GM19239 (cell line): Measurements from ENCODE around the gene SPIRE2.
"Not testable (repeated sequence)": the region's sequence is repeated elsewhere in the genome, so short reads cannot be mapped to it uniquely, and the experiment has no call there.

Source experiments
- DNase-seq: peaks from one replicate; pipeline ENCODE4 v3.0.0; 2011; ENCODE audit warnings: low spot score; ENCODE audit not compliant: insufficient read length
- FAIRE-seq: peaks from 2 replicates; lab custom pipeline; 2011; peaks lifted over from hg19 to GRCh38; lab: Jason Lieb, UNC

SPIRE2 gene

DNA sequence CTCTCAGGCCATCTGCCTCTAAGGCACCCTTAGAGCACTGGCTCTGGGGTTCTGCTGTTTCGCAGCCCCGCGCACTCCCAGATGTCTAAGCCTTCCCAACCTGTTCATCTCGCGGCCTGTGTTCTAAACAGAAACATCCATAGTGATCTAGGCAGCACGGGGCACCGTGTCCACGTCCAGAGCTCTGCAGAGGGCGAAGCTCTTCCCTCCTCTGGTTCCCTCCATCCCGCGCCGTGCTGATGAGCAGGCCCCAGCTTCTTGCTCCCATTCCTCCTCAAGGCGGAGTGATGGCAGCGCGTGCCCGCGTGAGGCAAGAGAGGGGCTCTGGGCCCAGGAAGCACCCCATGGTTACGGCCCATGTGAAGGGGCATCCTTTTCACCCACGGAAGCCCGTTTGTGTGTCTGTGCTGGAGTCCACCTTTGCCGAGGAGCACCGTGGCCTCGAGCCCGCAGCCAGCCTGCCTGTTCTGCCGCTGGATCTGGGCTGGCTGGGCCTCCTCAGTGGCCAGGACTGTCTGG lies 3.6 kb downstream of the SPIRE2 start:
- FAIRE-seq (no peak), DNase-seq (no peak)

DNA sequence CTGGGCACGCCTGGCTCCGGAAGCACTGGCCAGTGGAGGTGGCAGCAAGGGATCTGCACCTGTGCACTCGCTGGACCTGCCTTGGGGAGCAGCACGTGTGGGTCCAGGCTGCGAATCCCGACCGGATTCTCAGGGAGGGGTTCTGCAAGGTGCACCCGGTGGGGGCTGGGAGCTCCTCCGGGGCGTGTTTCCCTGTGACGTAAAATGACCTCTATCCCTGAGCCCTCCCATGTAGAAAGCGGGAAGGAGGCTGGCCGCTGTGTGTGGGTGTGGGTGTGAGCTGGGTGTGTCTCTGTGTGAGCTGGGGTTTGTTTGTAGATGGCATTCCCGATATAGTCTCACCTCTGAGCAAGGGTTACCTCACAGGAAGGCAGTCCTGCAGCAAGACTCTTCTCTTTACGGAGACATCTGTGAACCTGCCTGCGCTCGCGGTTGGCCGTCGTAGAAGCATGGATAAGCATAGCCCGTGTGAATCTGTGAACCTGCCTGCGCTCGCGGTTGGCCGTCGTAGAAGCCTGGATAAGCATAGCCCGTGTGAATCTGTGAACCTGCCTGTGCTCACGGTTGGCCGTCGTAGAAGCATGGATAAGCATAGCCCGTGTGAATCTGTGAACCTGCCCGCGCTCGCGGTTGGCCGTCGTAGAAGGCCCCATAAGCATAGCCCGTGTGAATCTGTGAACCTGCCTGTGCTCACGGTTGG lies 5.5 kb downstream of the SPIRE2 start:
- DNase-seq, FAIRE-seq: not testable (repeated sequence)

DNA sequence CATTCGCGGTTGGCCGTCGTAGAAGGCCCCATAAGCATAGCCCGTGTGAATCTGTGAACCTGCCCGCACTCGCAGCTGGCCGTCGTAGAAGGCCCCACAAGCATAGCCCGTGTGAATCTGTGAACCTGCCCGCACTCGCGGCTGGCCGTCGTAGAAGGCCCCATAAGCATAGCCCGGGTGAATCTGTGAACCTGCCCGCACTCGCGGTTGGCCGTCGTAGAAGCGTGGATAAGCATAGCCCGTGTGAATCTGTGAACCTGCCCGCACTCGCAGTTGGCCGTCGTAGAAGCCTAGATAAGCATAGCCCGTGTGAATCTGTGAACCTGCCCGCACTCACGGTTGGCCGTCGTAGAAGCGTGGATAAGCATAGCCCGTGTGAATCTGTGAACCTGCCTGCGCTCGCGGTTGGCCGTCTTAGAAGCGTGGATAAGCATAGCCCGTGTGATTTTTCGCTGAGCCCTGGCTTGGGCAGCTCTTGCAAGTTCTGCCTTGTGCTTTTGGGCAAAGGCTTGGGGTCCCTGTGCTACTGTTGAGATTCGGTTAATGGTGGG lies 6.6 kb downstream of the SPIRE2 start:
- FAIRE-seq, DNase-seq: not testable (repeated sequence)

DNA sequence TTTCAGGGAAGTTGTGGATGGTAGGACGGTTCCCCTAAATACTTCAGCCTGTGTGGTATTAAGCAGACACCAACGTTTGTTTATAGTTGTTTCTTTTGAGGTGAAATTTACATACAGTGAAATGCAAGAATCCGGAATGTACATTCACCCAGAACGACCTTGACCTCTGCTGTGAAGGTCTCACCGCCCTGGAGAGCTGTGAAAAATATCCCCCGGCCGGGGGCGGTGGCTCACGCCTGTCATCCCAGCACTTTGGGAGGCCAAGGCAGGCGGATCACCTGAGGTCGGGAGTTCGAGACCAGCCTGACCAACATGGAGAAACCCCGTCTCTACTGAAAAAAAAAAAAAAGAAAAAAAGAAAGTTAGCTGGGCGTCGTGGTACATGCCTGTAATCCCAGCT lies 8.2 kb downstream of the SPIRE2 start:
- not testable (repeated sequence) for FAIRE-seq, DNase-seq

DNA sequence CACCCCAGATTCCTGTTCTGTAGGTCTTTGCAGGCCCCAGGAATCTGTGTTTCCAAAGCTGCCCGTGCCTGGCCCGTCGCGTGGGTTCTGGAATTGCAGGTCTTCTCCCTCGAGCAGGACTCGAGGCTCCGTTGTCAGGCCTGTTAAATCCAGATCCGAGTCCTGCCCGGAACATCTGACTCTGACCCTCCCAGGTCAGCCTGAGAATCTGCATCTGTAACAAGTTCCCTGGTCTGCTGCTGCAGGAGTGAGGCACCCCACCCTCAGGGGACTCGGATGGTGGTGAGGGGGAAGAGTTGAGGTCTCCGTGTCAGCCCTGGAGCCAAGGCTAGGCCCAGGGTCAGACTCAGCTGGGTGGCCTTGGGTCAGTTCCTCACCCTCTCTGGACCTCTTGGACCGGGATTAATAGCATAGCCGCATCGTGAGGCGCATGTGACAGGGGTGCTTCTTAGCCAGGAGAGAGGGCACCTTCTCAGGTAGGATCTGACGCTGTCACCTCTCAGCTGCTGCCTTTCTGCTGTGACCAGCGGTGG lies 8.8 kb downstream of the SPIRE2 start:
- no peak for FAIRE-seq
- DNase-seq: no peak

DNA sequence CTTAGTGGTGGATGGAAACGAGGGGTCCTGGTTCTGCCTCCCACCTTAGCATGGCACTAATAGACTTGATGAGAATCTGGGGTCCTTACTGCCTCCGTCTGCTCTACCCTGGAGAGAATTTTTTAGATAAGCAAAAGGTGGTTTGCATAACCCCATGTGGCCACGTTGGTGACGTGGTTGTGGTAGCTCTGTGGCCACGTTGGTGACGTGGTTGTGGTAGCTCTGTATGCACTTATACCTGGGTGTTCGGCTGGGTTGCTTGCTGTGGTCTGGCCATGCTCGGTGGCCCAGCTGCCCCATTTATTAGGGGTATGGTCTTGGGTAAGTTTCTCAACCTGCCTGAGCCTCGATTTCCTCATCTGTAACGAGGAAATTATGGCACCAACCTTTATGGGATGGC lies 13.0 kb downstream of the SPIRE2 start:
- DNase-seq (no peak), FAIRE-seq (no peak)

DNA sequence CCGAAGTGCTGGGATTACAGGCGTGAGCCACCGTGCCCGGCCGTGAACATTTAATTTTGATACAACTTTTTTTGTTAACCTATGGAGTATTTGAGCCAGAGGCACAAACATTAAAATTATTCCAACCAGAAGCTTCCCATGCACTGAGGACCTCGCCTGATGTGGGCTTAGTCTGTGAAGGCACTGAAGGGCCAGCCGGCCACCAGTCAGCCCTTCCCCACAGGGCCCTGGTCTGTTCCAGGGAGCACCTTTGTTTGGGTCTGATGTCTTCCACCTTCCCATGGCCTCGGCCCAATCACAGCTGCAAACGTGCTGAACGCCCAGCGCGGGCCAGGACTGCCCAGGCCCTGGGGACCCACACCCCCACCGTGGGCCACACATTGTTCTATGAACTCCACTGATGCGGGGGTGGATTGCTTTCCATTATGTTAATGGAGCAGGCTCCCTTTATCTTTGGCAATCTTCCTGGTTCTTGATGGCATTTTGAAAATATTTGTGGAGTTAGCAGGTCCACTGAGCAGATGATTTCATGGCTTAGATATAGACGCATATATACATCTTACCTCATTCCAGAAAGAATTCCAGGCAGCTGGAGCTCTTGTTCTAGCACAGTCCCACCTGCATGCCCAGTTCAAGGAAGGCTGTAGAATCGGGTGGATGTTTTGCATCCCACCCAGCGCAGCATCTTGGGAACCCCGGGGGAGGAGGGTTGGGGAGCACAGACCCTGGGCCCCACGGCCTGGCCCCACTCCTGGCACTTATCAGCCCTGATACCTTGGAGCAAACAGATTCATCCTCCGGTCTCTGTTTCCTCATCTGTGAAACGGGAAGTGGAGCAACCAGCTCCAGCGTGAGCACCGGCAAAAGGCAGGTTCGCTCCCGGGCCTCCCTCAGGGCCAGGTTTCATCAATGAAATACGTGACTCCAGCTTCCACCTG lies 14.5 kb downstream of the SPIRE2 start:
- DNase-seq (no peak), FAIRE-seq (no peak)

DNA sequence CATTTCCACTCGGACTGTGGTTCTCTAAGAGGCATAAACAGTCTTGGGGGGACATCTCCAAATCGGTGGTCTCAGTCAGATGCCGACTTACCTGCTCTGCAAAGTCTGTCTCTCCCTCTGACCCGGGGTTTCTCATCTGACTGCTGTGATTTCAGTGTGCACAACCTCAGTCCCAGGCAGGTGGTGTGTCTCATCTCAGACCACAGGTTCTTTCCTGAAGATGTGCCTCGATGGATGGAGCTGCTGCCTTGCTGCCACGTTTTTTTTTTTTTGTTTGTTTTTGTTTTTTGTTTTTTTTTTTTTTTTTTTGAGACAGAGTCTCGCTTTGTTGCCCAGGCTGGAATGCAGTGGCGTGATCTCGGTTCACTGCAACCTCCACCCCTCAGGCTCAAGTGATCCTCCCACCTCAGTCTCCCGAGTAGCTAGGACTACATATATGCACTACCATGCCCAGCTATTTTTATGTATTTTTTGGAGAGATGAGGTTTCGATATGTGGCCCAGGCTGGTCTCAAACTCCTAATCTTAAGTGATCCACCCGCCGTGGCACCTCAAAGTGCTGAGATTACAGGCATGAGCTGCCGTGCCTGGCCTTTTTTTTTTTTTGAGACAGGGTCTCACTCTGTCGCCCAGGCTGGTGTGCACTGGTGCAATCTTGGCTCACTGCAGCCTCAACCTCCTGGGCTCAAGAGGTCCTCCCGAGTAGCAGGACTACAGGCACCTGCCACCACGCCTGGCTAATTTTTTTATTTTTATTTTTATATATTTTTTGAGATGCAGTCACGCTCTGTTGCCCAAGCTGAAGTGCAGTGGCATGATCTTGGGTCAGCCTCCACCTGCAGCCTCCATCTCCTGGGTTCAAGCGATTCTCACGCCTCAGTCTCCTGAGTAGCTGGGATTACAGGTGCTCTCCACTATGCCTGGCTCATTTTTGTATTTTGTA lies 15.4 kb downstream of the SPIRE2 start:
- DNase-seq: no peak
- FAIRE-seq: no peak

DNA sequence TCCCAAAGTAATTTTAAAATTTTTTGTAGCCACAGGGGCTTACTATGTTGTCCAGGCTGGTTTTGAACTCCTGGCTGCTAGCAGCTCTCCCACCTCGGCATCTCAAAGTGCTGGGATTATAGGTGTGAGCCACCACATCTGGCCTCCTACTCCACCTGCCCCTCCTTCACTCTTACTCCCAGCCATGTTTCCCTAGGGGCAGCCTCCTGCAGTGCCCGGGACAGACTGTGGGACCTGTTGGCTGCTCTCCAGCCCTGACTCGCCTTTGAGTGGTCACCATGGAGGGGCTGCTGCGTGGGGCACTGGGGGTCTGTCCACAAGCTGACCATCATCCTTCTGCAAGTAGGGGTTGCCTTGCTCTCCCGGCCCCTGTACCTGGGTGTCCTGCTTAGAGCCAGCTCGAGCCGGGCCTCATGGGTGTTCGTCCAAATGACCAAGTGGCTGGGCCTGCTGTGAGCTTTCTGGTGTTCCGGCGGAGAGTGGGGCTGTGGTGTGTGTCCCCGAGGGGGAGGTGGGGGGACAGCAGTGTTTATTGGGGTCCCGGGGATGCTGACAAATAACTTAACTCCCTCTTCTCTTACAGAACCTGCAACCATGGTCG lies 16.6 kb downstream of the SPIRE2 start:
- DNase-seq: no peak
- FAIRE-seq: no peak

DNA sequence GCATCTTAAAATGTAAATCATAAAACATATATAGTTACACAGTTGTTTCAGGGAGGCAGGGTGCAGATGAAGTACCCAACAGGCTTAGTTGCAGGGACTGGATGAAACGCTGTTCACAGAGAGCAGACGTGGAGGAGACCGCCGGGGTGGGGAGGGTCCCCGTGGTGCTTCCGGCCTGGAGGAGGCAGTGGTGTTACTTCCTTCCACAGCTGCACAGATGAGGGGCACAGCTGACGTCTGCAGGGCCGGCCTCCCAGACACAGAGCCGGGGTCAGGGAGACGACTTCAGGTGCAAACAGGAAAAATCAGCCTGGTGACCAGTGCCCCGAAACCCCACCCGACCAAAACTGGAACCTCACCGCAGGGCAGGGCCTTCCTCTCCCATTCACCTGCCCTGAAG lies 17.1 kb downstream of the SPIRE2 start:
- DNase-seq (no peak), FAIRE-seq (no peak)

DNA sequence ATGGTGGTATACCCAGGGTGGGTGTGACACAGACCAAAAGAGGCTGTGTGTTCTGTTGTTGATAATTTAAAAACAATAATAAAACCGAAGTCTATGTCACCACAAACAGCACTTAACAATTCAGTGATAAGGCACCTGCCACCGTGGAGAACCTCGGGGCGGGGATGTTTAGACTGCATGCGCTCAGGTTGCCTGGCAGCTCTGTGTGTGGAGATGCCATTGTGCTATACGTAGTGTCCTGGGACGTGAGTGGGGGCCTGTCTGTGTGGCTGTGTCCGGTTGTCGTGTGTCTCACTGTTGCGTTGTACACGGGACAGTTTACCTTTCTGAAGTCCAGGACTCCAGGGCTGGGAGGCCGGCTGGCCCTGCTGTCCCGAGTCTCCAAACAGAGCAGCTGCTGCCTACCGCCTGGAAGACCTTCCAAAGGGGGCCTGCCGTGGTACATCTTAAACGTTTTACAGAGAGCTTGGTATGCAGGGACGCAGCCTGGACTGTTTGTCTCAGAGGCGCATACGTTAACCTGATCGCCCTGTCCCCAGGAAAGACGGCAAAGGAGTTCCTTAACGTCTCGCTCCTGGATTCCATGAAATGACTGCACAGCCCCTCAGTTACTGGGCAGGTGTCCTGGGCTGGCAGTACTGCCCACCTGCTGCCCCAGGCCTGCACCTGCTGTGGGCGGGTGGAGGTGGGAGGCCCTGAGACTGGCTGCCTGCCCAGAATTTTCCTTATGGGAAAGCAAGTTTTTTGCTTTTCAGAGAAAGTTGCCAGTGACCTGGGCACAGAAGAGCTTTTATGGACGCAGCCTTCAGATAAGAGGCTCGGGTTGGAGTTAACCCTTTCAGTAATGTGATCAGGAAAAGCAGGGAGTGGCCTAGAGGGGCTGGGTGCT lies 19.0 kb downstream of the SPIRE2 start:
- DNase-seq (no peak), FAIRE-seq (no peak)

DNA sequence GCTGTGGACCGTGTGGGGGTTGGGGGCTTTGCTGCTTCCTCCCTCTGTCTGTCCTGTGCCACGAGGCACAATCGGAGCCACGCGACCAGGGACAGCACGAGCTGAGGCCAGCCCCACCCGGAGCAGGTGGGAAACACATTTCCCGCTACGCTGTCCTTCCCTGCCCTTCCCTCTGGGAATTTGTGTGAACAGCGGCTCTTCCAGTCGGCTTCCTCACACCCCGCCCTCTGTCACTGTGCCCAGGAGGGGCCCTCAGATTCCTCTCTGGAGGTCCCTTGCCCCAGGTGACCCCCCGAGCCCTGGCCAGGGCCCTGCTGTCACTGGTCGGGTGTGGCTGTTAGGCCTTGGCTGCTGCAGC lies 19.6 kb downstream of the SPIRE2 start:
- FAIRE-seq (no peak), DNase-seq (no peak)

DNA sequence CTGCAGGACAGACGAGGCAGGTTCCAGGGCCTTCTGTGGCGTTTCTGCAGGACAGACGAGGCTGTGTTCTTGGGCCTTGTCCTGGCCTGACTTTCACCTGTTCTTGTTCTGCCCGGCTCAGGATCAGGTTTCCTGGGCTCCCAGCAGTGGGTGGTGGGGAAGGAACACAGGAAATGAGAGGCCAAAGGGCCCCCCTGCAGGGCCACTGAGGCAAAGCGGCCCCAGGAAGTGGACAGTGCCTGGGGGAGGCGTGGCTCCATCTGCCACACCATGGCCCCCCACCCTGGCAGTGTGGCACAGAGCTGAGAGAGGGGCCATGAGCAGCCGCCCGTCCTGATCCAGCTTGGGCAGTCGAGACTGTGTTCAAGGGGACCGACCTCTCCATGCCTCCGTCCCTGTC lies 20.7 kb downstream of the SPIRE2 start:
- DNase-seq (no peak), FAIRE-seq (no peak)

DNA sequence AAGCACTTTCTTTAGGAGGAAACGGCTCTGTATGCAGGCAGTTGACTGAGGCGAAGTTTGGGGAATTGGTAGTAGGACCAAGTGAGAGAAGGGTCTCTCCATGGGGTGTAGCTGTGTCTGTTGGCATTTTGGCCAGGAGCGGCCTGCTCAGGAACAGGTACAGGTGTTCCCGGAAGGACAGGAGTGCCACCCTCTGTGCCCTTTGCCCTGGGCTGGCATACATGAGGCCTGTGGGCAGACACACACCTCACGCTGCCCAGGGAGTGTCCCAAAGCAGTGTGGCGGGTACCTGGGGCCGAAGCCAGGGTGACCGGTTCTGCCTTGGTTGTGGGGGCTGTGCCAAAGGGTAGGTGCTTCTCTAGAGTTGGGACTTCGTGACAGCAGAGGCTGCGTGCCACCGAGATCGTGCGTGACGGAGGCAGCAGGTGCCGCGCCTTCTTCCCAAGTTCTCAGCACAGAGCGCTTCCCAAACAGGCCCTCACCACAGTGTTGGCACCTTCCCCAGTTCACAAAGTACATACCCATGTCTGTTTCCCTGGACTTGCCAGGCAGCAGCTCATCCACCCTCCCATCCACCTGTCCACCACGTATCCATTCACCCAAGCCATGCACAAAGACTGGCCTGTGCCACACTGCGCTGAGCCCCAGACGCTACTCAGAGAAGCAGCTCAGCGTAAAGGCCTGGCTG lies 25.2 kb downstream of the SPIRE2 start:
- FAIRE-seq: no peak
- no peak for DNase-seq

DNA sequence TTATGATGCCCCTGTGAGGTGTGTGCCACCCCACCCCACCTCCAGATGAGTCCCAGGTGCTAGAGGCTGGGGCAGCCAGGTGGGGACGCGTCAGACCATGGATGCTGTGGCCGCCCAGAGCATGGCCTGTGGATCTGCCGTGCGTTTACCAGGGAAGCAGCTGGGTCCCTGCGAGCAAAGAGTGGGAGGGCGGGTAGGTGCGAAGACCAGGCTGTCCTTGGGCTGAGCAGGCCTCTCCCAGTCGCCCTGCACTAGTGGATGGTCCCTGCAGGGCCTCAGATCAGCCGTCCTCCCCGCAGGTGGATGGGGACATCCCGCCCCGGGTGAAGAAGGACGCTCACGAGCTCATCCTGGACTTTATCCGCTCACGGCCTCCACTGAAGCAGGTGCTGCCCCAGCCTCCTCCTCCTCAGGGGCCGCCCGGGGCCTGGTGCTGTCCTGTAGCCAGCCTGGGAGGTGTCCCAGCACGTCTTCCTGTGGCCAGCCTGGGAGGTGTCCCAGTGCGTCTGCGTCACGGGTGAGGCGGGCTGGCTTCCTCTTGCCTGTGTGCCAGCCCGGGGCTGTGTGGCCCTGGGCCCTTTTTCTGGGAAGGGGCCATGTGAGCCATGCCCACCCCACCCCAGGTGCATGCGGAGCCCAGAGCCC lies 27.1 kb downstream of the SPIRE2 start:
- FAIRE-seq: no peak
- DNase-seq: no peak

DNA sequence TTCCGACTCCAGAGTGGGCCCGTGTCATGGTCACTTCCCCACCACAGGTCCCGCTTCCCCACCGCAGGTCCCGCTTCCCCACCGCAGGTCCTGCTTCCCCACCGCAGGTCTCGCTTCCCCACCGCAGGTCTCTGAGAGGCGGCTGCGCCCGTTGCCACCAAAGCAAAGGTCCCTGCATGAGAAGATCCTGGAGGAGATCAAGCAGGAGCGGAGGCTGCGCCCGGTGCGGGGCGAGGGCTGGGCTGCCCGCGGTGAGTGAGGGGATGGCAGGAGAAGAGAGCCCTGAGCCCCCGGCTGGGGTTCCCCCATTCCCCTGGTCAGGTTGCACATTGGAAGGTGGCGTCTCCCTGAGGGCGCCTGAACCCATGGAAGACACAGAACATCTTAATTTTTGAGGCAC lies 27.7 kb downstream of the SPIRE2 start:
- DNase-seq: no peak
- no peak for FAIRE-seq

DNA sequence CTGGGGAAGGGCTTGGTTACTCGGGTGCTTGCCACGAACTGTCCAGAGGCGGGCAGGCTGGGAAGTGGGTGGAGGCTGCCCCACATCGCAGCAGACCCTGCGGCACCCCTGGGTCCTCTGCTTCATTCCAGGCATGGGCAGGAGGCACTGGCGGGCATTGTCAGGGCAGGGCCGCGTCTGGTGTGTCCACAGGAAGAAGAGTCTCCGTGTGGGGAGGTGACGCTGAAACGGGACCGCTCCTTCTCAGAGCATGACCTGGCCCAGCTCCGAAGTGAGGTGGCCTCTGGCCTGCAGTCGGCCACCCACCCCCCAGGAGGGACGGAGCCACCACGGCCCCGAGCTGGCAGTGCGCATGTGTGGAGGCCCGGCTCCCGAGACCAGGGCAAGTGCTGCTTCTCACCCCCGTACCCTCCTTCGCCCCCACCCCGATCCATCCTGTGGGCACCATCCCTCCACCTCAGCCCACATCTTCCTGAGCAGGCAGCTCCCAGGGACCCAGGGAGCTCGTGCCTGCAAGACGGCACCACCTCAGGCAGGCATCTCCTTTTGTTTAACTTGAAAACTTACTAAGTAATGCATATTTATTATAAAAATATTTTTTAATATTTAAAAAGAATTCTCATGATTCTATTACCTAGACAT lies 30.8 kb downstream of the SPIRE2 start:
- no peak for FAIRE-seq
- no peak for DNase-seq
